IMR-90 (cell line): ENCODE results near the gene FANK1. TPM values are rescaled to one million over a fixed set of nuclear protein-coding genes. Genes with fewer than 3 reads are reported as not detected.

ENCODE experiments used
- ATAC-seq: fragments of 200-7000 bp; cut with Tn5 transposase; 2 replicates; pipeline ENCODE4 v1.9.1; 2020; ENCODE audit warnings: low read depth, mild to moderate bottlenecking, moderate library complexity
- BruUV-seq: library from RNA; stranded (reverse); fragments of 400-500 nt; replicated peaks from 2 replicates; lab custom pipeline; 2021; lab: Mats Ljungman, UMichigan
- CTCF ChIA-PET: fragments of 300-600 bp; formaldehyde crosslinking; extraction: SDS; loops from one replicate; lab custom pipeline; 2021; ENCODE audit warnings: antibody characterized with exemption; lab: Yijun Ruan, JAX
- POLR2A ChIA-PET: fragments of 300-600 bp; sonication (Branson Sonifier 250); formaldehyde crosslinking; loops from one replicate; lab custom pipeline; 2022; ENCODE audit warnings: antibody characterized with exemption; ENCODE audit not compliant: unreplicated experiment; lab: Charles Lee
- DNase-seq: peaks from one replicate; pipeline ENCODE4 v3.0.0; 2013
- H2AFZ ChIP-seq: replicated peaks from 2 replicates; pipeline ENCODE3; 2013; ENCODE audit warnings: low read length, mild to moderate bottlenecking; ENCODE audit not compliant: poor library complexity
- H2AK5ac ChIP-seq: 2 replicates; pipeline ENCODE4 v1.6.1; 2013; ENCODE audit warnings: low read depth, low read length, inconsistent platforms
- H2AK9ac ChIP-seq: replicated peaks from 2 replicates; pipeline ENCODE3; 2013; ENCODE audit warnings: mild to moderate bottlenecking, low read depth, low read length, moderate library complexity; ENCODE audit not compliant: poor library complexity
- H2BK120ac ChIP-seq: 2 replicates; pipeline ENCODE4 v1.6.1; 2013; ENCODE audit warnings: low read depth, low read length, inconsistent platforms
- H2BK15ac ChIP-seq: 3 replicates; pipeline ENCODE4 v1.6.1; 2013; ENCODE audit warnings: low read depth, low read length, inconsistent platforms
- H2BK20ac ChIP-seq: 2 replicates; pipeline ENCODE4 v1.6.1; 2013; ENCODE audit warnings: low read depth, mild to moderate bottlenecking, inconsistent platforms, low read length, moderate library complexity
- H2BK5ac ChIP-seq: 2 replicates; pipeline ENCODE4 v1.6.1; 2013; ENCODE audit warnings: mild to moderate bottlenecking, low read depth, low read length, inconsistent platforms; ENCODE audit not compliant: poor library complexity, severe bottlenecking
- H3K14ac ChIP-seq: replicated peaks from 2 replicates; pipeline ENCODE4 v1.6.1; 2013; ENCODE audit warnings: low read depth, low read length, inconsistent platforms
- H3K18ac ChIP-seq: 2 replicates; pipeline ENCODE4 v1.6.1; 2013; ENCODE audit warnings: low read depth, low read length, control low read depth
- H3K23ac ChIP-seq: 2 replicates; pipeline ENCODE4 v1.6.1; 2013; ENCODE audit warnings: low read depth, low read length, inconsistent platforms
- H3K27ac ChIP-seq: 2 replicates; pipeline ENCODE4 v1.5.1; 2013; ENCODE audit warnings: mild to moderate bottlenecking, control low read depth, low read length; ENCODE audit not compliant: insufficient read depth
- H3K27me3 ChIP-seq: 2 replicates; pipeline ENCODE4 v1.6.1; 2013; ENCODE audit warnings: low read length; ENCODE audit not compliant: control insufficient read depth, insufficient read depth
- H3K36me3 ChIP-seq: 2 replicates; pipeline ENCODE4 v1.6.1; 2013; ENCODE audit warnings: low read length, mixed read lengths; ENCODE audit not compliant: control insufficient read depth, insufficient read depth
- H3K4ac ChIP-seq: 2 replicates; pipeline ENCODE4 v1.6.1; 2013; ENCODE audit warnings: low read depth, low read length, inconsistent platforms
- H3K4me1 ChIP-seq: 2 replicates; pipeline ENCODE4 v1.6.1; 2013; ENCODE audit warnings: low read length, mixed read lengths; ENCODE audit not compliant: control insufficient read depth, insufficient read depth
- H3K4me2 ChIP-seq: 2 replicates; pipeline ENCODE4 v1.6.1; 2013; ENCODE audit warnings: low read depth, mild to moderate bottlenecking, control low read depth, low read length, moderate library complexity
- H3K4me3 ChIP-seq: 2 replicates; pipeline ENCODE4 v1.5.1; 2013; ENCODE audit warnings: low read depth, mild to moderate bottlenecking, control low read depth, low read length, moderate library complexity; ENCODE audit not compliant: insufficient read depth
- H3K56ac ChIP-seq: 2 replicates; pipeline ENCODE4 v1.6.1; 2013; ENCODE audit warnings: low read length, inconsistent platforms; ENCODE audit not compliant: insufficient read depth; ENCODE audit errors: extremely low read depth
- H3K79me1 ChIP-seq, 2 experiments: 2 replicates each; pipeline ENCODE4 v1.6.1; 2013; ENCODE audit warnings: low read length in 2 of 2, inconsistent platforms in 1 of 2, low read depth in 1 of 2
- H3K9ac ChIP-seq: 2 replicates; pipeline ENCODE4 v1.6.1; 2013; ENCODE audit warnings: low read depth, low read length, control low read depth
- H3K9me1 ChIP-seq: 2 replicates; pipeline ENCODE4 v1.6.1; 2013; ENCODE audit warnings: low read length, inconsistent platforms; ENCODE audit not compliant: insufficient read depth
- H3K9me3 ChIP-seq: 2 replicates; pipeline ENCODE4 v1.6.1; 2013; ENCODE audit warnings: low read length; ENCODE audit not compliant: control insufficient read depth, insufficient read depth
- H4K20me1 ChIP-seq: 2 replicates; pipeline ENCODE4 v1.6.1; 2013; ENCODE audit warnings: low read length, inconsistent platforms; ENCODE audit not compliant: insufficient read depth
- H4K5ac ChIP-seq: 2 replicates; pipeline ENCODE4 v1.6.1; 2013; ENCODE audit warnings: mild to moderate bottlenecking, low read depth, low read length, control low read depth
- H4K8ac ChIP-seq, 2 experiments: 2 replicates each; pipeline ENCODE4 v1.6.1; 2013; ENCODE audit warnings: low read depth in 2 of 2, low read length in 2 of 2, control low read depth in 1 of 2, inconsistent platforms in 1 of 2
- H4K91ac ChIP-seq: 2 replicates; pipeline ENCODE4 v1.6.1; 2013; ENCODE audit warnings: low read depth, low read length, inconsistent platforms; ENCODE audit not compliant: insufficient read depth
- CHD1 ChIP-seq: IDR thresholded peaks from 2 replicates; pipeline ENCODE4 v1.6.1; 2012; ENCODE audit warnings: low read depth, low read length, improper control_type of control experiment
- WGBS, 2 experiments: methylation state at CpG; one replicate each; pipeline versions ENCODE4 v1.1.5 to v1.1.7; 2013; ENCODE audit warnings: missing lambda C conversion rate in 2 of 2; ENCODE audit not compliant: insufficient read length in 1 of 2; ENCODE audit errors: extremely low coverage in 2 of 2; 5-methylcytosine and 5-hydroxymethylcytosine counted together
- dilution Hi-C: fragments of 300-500 bp; cut with HindIII; formaldehyde crosslinking; loops from one replicate; pipeline ENCODE4 v1.14.3; 2018; ENCODE audit warnings: low sequenced_read_pairs; ENCODE audit not compliant: unreplicated experiment
- in situ Hi-C: fragments of 300-500 bp; cut with MboI; formaldehyde crosslinking; loops from 3 replicates; pipeline ENCODE4 v1.14.3; 2019; ENCODE audit warnings: low sequenced_read_pairs, inconsistent platforms, mixed read lengths
- intact Hi-C: fragments of 100-400 bp; cut with micrococcal nuclease; formaldehyde crosslinking; loops from 2 replicates; pipeline ENCODE4 v1.10.0; 2022
- polyA plus RNA-seq, 3 experiments: library from polyadenylated mRNA; depleted of rRNA; stranded (reverse); fragments of >200 nt; gene quantifications; 2 replicates each; pipeline ENCODE4 v1.2.3, GENCODE V29; 2012; ENCODE audit warnings: low replicate concordance in 1 of 3
- total RNA-seq: library from RNA; depleted of rRNA; stranded (reverse); fragments of >200 nt; gene quantifications from 2 replicates; pipeline ENCODE4 v1.2.3, GENCODE V29; 2012

FANK1 gene
- total and polyA plus RNA-seq, 2 of the 4 experiments (the other 2 are of a cell fraction), result 0.90 to 2.2 TPM

DNA sequence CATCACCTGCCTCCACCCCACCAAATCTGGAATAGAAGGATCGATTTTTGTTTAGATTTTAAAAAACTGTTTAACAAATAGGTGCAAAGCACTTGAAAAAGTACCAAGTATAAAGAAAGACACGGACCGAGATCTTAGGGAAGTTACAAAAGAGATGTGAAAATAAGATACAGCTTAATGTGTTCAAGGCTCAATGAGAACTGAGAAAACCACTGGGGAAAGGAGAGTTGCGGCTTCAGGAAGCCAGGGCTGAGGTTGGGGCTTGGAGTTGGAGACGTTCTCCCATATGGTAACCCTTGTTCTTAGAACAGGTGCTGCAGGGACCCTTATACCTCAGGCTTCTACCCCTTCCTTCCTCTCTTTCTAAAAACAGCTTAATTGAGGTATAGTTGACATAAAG, 140.2 kb downstream of the FANK1 start:
- no peak overlapping the region for H3K4me2 ChIP-seq
- no peak overlapping the region for H2BK5ac ChIP-seq
- no peak overlapping the region for H3K56ac ChIP-seq
- H2BK120ac ChIP-seq, result no peak overlapping the region
- H2AK5ac ChIP-seq, result no peak overlapping the region
- H2BK20ac ChIP-seq, result no peak overlapping the region
- ATAC-seq (no peak), DNase-seq (no peak)
- no peak overlapping the region for H3K18ac ChIP-seq
- no peak overlapping the region for H3K14ac ChIP-seq
- no peaks in the 10 kb centered on the region for H3K36me3 ChIP-seq
- ChIA-PET CTCF (no interaction called here), POLR2A (no interaction called here)
- no peak overlapping the region for H3K9ac ChIP-seq
- H4K8ac ChIP-seq, result no peak overlapping the region
- dilution Hi-C loops, result no loop called here
- H3K27ac ChIP-seq, result no peak overlapping the region
- no peak overlapping the region for H2AFZ ChIP-seq
- no peaks in the 10 kb centered on the region for H3K9me1 ChIP-seq
- H3K4ac ChIP-seq, result no peak overlapping the region
- BruUV-seq, result no TSS peak
- WGBS, 2 experiments, result no CpG with 5 or more reads among the region's 5 CpGs
- H3K4me1 ChIP-seq, result no peaks in the 10 kb centered on the region
- no peak for TF ChIP-seq CHD1
- H4K91ac ChIP-seq, result no peak overlapping the region
- peaks cover 4% of the 10 kb centered on the region for H3K9me3 ChIP-seq
- no peak overlapping the region for H2BK15ac ChIP-seq
- no peak overlapping the region for H3K4me3 ChIP-seq
- no peaks in the 10 kb centered on the region for H3K79me1 ChIP-seq
- in situ Hi-C loops, result no loop called here
- intact Hi-C loops, result no loop called here
- no peak overlapping the region for H2AK9ac ChIP-seq
- no peaks in the 10 kb centered on the region for H4K20me1 ChIP-seq
- H3K27me3 ChIP-seq, result no peaks in the 10 kb centered on the region; the same call in 1 of the 2 replicates
- no peak overlapping the region for H4K5ac ChIP-seq
- H3K23ac ChIP-seq, result no peak overlapping the region
